Hepatocyte (in vitro differentiated cells): ENCODE data around the gene PDK1. TPM values are rescaled to one million over a fixed set of nuclear protein-coding genes. Genes with fewer than 3 reads are reported as not detected.

ENCODE experiments used
- DNase-seq: peaks from one replicate; pipeline ENCODE4 v3.0.0-alpha.2; 2016; ENCODE audit warnings: low spot score
- H2AFZ ChIP-seq: fragments of 200-600 bp; sonication (generic); 2 replicates; pipeline ENCODE4 v1.6.0; 2016; ENCODE audit warnings: antibody characterized with exemption, mild to moderate bottlenecking
- H3K27ac ChIP-seq: fragments of 200-600 bp; sonication (generic); 2 replicates; pipeline ENCODE4 v1.5.1; 2016; ENCODE audit warnings: mild to moderate bottlenecking
- H3K27me3 ChIP-seq: fragments of 200-600 bp; sonication (generic); 2 replicates; pipeline ENCODE4 v1.6.1; 2016
- H3K36me3 ChIP-seq: fragments of 200-600 bp; sonication (generic); replicated peaks from 2 replicates; pipeline ENCODE4 v1.5.1; 2016; ENCODE audit warnings: low read depth; ENCODE audit not compliant: insufficient read depth
- H3K4me1 ChIP-seq: fragments of 200-600 bp; sonication (generic); 2 replicates; pipeline ENCODE4 v1.5.1; 2016; ENCODE audit warnings: mild to moderate bottlenecking, moderate library complexity; ENCODE audit not compliant: insufficient read depth
- H3K4me2 ChIP-seq: fragments of 200-600 bp; sonication (generic); 2 replicates; pipeline ENCODE4 v1.6.0; 2016
- H3K4me3 ChIP-seq: fragments of 200-600 bp; sonication (generic); 2 replicates; pipeline ENCODE4 v1.5.1; 2016; ENCODE audit warnings: mild to moderate bottlenecking
- H3K79me2 ChIP-seq: fragments of 200-600 bp; sonication (generic); 2 replicates; pipeline ENCODE4 v1.6.0; 2017; ENCODE audit warnings: mild to moderate bottlenecking
- H3K9me2 ChIP-seq: fragments of 200-600 bp; sonication (generic); replicated peaks from 2 replicates; pipeline ENCODE4 v1.6.0; 2017; ENCODE audit warnings: mild to moderate bottlenecking; ENCODE audit not compliant: insufficient read depth
- H3K9me3 ChIP-seq: fragments of 200-600 bp; sonication (generic); 2 replicates; pipeline ENCODE4 v1.5.1; 2016; ENCODE audit warnings: low read depth, mild to moderate bottlenecking
- H4K20me1 ChIP-seq: fragments of 200-600 bp; sonication (generic); 2 replicates; pipeline ENCODE4 v1.6.0; 2016; ENCODE audit warnings: mild to moderate bottlenecking; ENCODE audit not compliant: insufficient read depth, poor library complexity, severe bottlenecking
- EZH2 ChIP-seq: fragments of 200-600 bp; sonication (generic); IDR thresholded peaks from 2 replicates; pipeline ENCODE4 v1.6.1; 2016; ENCODE audit warnings: antibody characterized with exemption, mild to moderate bottlenecking, borderline replicate concordance
- EZH2phosphoT487 ChIP-seq: fragments of 200-600 bp; sonication (generic); IDR thresholded peaks from one replicate; pipeline ENCODE4 v1.6.1; 2018; ENCODE audit warnings: antibody characterized with exemption, mild to moderate bottlenecking, low read depth, moderate library complexity; ENCODE audit not compliant: unreplicated experiment, severe bottlenecking
- WGBS: methylation state at CpG from one replicate; pipeline ENCODE4 v1.1.6; 2016; ENCODE audit warnings: low lambda C conversion rate; ENCODE audit errors: missing lambda C conversion rate; 5-methylcytosine and 5-hydroxymethylcytosine counted together
- polyA plus RNA-seq: library from polyadenylated mRNA; unstranded; fragments of >200 nt; fragmentation: Nextera tagmentation; extraction: Ambion mirVana; gene quantifications from 2 replicates; pipeline ENCODE4 v1.2.1, GENCODE V29; 2016
- total RNA-seq: library from RNA; depleted of rRNA; stranded (reverse); fragments of >200 nt; gene quantifications from 2 replicates; pipeline ENCODE4 v1.2.3, GENCODE V29; 2014
- TF ChIP-seq, protein P1 (sequence below): fragments of 200-600 bp; sonication (generic); IDR thresholded peaks from 2 replicates; pipeline ENCODE4 v1.5.1; 2016; ENCODE audit warnings: antibody characterized with exemption, mild to moderate bottlenecking; ENCODE audit not compliant: poor library complexity

Gene PDK1
- total and polyA plus RNA-seq, 2 experiments from 2014 or later = 8.0 to 13.1 TPM

DNA sequence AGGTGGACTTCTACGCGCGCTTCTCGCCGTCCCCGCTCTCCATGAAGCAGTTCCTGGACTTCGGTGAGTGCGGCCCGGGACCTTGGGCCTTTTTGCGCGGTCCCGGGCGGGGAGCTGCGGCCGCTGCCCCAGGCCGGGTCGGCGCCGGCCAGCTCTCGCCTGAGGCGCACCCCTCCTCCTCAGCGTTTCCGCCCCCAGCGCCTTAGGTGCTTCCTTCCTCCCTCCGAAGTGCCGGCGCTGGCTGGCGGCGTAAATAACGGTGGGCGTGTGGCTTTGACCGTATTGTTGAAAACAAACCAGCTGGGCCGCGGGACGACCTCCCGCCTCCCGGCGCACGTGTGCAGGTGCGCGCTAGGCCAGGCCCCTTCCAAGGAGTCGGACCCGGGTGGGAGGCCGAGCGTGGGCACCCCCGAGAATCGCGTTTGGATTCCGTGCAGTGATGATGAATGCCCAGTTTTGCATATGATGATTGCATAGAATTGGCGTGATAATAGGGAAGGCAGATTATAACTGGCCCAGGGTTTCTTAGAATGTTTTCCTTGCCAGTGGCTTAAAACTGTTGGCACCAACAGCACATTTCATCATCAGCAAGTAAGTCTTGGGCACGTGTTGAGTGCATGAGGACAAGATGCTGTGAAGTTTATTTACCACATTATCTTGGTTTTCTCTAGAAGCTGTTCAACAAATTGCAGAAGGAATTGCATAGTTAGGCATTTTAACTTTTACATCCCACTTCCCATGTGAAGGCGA is 569 bp downstream of the PDK1 start:
- Histone ChIP-seq H3K4me2 (peak overlapping the region; percentile 90), H3K4me3 (peak overlapping the region; percentile 87), H4K20me1 (no peaks in the 10 kb centered on the region), H3K27me3 (no peaks in the 10 kb centered on the region), H3K27ac (peak overlapping the region; percentile 91), H3K9me2 (no peaks in the 10 kb centered on the region), H2AFZ (peak overlapping the region; percentile 76), H3K9me3 (no peaks in the 10 kb centered on the region), H3K36me3 (no peaks in the 10 kb centered on the region), H3K79me2 (peaks cover 18% of the 10 kb centered on the region), H3K4me1 (peaks cover 31% of the 10 kb centered on the region)
- 2% methylated on average over 50 of the region's 52 CpGs for WGBS
- DNase-seq = peak; percentile 67
- no peak for TF ChIP-seq EZH2

DNA sequence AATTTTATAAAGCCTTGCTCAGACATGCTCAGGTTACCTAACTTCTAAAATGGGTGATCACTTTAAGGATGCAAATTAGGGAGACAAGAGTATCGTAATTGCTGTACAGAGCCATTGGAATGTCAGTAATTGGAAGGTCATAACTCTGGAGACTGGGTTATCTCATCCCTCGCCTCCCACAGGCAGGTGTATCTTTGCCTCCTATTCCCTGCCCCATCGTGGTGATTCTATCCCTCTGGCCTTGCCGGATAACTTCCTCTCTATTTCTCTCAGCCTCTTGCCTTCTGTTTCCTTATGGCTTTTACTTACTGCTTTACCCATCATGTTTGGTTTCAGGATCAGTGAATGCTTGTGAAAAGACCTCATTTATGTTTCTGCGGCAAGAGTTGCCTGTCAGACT is 2.5 kb downstream of the PDK1 start:
- H2AFZ ChIP-seq = no peak overlapping the region
- TF ChIP-seq EZH2 (no peak), EZH2phosphoT487 (no peak)
- TF ChIP-seq, protein P1, sequence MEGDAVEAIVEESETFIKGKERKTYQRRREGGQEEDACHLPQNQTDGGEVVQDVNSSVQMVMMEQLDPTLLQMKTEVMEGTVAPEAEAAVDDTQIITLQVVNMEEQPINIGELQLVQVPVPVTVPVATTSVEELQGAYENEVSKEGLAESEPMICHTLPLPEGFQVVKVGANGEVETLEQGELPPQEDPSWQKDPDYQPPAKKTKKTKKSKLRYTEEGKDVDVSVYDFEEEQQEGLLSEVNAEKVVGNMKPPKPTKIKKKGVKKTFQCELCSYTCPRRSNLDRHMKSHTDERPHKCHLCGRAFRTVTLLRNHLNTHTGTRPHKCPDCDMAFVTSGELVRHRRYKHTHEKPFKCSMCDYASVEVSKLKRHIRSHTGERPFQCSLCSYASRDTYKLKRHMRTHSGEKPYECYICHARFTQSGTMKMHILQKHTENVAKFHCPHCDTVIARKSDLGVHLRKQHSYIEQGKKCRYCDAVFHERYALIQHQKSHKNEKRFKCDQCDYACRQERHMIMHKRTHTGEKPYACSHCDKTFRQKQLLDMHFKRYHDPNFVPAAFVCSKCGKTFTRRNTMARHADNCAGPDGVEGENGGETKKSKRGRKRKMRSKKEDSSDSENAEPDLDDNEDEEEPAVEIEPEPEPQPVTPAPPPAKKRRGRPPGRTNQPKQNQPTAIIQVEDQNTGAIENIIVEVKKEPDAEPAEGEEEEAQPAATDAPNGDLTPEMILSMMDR = no peak
- H3K4me3 ChIP-seq = no peak overlapping the region
- H4K20me1 ChIP-seq = no peaks in the 10 kb centered on the region
- peaks cover 20% of the 10 kb centered on the region for H3K4me1 ChIP-seq
- no peak for DNase-seq
- WGBS = 41% methylated on average over 5 of the region's 5 CpGs
- peaks cover 18% of the 10 kb centered on the region for H3K79me2 ChIP-seq
- H3K27me3 ChIP-seq = no peaks in the 10 kb centered on the region
- H3K4me2 ChIP-seq = peak overlapping the region; percentile 90
- H3K9me3 ChIP-seq = no peaks in the 10 kb centered on the region
- H3K9me2 ChIP-seq = no peaks in the 10 kb centered on the region
- no peak overlapping the region for H3K27ac ChIP-seq
- no peaks in the 10 kb centered on the region for H3K36me3 ChIP-seq

DNA sequence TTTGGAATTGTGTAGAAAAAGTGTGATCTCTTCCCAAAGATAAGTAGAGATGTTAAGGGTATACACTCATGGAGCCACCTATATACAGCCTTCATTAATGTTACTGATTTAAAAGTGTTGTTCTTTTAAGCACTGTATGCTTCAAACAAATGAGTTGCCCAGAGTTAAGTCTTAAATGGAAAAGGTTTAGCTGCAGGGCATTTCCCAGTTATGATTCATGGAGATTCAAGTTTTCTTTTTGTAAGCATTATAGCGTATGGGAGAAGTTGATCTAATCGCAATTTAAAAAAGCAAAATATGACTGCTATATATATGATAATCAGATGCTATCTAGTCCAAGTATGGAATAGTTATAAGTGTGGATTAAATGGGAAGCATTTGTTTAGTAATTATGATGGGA is 4.8 kb downstream of the PDK1 start:
- DNase-seq = no peak
- Histone ChIP-seq H4K20me1 (no peaks in the 10 kb centered on the region), H3K4me3 (no peak overlapping the region), H3K4me2 (no peak overlapping the region), H3K9me3 (no peaks in the 10 kb centered on the region), H3K36me3 (no peaks in the 10 kb centered on the region), H3K27me3 (no peaks in the 10 kb centered on the region), H3K9me2 (no peaks in the 10 kb centered on the region), H3K4me1 (peaks cover 16% of the 10 kb centered on the region), H3K27ac (no peak overlapping the region), H2AFZ (no peak overlapping the region), H3K79me2 (peaks cover 18% of the 10 kb centered on the region)
- no peak for TF ChIP-seq EZH2phosphoT487
- TF ChIP-seq EZH2 = no peak
- 87% methylated on average over 2 of the region's 2 CpGs for WGBS

- no peaks in the 10 kb centered on the region for H3K36me3 ChIP-seq
- DNase-seq = no peak
- no peak overlapping the region for H3K27ac ChIP-seq
- no peak overlapping the region for H2AFZ ChIP-seq
- 45% methylated on average over 4 of the region's 4 CpGs for whole genome bisulfite sequencing
- H3K9me2 ChIP-seq = no peaks in the 10 kb centered on the region
- H3K4me1 ChIP-seq = peaks cover 16% of the 10 kb centered on the region
- H3K79me2 ChIP-seq = peaks cover 18% of the 10 kb centered on the region
- TF ChIP-seq, protein P1 = no peak
- no peak for TF ChIP-seq EZH2phosphoT487
- no peak for TF ChIP-seq EZH2
- H3K9me3 ChIP-seq = no peaks in the 10 kb centered on the region
- H3K27me3 ChIP-seq = no peaks in the 10 kb centered on the region
- H3K4me3 ChIP-seq = no peak overlapping the region
- H3K4me2 ChIP-seq = no peak overlapping the region
- H4K20me1 ChIP-seq = no peaks in the 10 kb centered on the region
Observed at GRCh38 chr2:172561270-172561669, 5.4 kb downstream of the PDK1 start.
